Activated T-cell treated with anti-CD3 and anti-CD28 coated beads for 24 hours (primary cell): ENCODE results near the gene BAHCC1.
"Not testable (repeated sequence)": the region's sequence is repeated elsewhere in the genome, so short reads cannot be mapped to it uniquely, and the experiment has no call there.

ENCODE experiments used
- DNase-seq: peaks from one replicate; pipeline ENCODE4 v3.0.0-alpha.2; 2020; ENCODE audit warnings: low read depth

The BAHCC1 gene

DNA sequence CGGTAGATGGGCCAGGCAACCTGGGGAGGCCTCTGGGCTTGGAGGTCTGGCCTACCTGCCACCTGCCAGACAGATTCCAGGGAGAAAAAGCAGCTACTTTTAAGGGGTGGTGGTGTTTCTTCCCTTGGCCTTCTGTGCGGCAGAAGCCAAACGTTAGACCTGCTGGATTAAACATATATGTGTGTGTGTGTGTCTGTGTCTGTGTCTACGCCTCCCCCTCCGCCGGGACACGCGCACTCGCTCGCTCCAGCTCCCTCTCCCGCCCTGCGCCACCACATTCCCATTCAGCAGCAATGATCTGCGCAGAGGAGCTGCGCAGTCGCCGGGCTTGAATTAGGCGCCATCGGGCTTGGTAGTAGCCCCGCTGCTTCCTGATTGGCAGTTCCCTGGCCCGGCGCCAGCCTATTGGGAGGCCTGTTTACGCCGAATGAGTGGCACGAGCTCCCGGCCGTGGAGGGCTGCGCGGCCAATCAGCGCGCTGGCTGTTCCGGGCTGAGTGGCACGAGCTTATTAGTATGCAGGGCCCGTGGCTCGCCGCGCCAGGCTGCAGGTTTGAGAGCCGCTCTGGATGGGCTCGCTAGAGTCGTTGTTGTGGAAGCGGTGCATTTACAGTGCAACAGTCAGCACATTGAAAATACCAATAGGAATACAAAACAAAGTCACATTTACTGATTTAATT, at the start of gene BAHCC1:
TSS of gene BAHCC1 (plus strand) at position 537 of the 679 bp plus-strand sequence. CDS start 4,283 bp downstream, outside the sequence.
- DNase-seq = peak; percentile 84

- DNase-seq = peak; percentile 90
These were observed 49.0 kb upstream of the BAHCC1 start for GRCh38 chr17:81346090-81346907.

DNA sequence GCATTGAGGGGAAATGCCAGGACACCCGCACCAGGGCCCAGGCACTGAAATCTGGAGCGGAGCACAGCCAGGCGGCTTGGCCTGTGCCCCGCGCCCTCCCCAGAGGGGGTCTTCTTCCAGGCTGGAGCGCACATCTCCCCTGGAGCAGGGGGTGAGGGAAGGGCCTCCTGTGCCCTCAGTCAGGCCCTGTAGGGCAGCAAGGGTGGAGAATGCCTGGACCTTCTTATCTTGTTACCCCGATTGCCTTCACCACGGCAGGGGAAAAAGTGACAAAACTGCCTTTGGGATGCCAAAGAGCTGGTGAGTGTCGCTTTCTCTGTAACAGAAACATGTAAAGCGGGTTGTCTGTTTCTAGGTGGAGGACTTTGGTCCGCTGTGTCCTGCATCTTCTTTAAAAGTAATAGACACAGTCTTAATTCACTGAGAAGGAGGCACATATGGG, 48.3 kb upstream of the BAHCC1 start:
- no peak for DNase-seq

DNA sequence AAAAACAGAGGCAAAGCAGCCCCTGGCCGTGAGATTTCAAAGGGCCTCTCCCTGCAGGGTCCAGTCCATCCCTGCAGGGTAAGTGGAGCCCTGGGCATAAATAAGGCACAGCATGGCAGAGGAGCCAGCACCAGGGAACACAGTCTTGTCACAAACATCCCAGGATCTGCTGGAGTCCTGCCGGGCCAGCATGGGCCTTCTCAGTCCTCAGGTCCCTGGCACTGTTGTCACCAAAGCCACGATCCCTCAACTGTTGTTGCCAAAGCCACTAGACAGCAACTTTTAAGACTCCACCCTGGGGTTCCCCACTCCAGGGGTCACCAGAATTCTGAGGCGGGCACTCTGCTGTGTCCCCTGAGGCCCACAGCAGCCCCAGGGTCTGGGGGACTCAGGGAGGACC, 47.8 kb upstream of the BAHCC1 start:
- no peak for DNase-seq

GRCh38 chr17:81348097-81349055, 46.9 kb upstream of the BAHCC1 start:
- DNase-seq = no peak

DNA sequence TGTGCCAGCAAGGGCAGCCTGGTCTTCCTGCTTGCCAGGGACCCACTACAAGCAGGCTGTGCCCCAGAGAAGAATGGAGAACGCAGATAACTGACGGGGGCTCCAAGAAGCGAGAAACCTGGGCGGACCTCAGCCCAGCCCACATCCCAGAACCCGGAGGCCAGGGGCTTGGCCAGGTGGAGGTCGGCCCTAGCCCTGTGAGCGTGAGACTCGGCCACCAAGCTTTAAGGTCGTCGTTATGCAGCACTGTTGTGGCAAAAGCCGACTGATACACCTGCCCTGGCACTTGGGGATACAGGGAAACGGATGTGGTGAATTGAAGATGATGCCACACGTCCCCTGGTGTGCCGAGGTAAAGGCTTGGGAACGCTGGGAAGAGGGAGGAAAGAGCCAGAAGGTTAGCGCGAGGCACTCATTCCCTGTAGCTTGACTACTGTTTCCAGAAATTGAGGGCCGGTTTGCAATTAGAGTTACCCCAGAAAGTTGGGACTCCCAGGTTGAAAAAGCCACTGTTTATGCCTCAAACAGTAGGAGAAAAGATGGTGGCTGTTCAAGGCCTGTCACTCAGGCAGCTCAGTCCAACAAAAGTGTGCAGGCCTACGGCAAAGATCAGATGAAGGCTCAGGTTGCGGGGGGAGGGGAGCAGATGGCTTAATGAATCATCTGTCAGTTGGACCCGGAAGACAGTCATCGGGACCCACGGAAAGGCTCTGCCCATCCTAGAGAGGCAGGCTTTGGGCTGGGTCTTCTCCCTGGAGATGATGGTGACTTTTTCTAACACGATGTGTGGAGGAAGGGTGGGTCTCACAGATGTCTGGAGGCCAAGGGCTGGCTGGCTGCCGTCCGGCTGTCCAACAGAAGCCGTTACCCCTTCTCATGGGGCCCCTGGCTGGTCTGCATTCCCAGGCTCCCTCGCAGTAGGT, 45.6 kb upstream of the BAHCC1 start:
- DNase-seq = no peak

DNA sequence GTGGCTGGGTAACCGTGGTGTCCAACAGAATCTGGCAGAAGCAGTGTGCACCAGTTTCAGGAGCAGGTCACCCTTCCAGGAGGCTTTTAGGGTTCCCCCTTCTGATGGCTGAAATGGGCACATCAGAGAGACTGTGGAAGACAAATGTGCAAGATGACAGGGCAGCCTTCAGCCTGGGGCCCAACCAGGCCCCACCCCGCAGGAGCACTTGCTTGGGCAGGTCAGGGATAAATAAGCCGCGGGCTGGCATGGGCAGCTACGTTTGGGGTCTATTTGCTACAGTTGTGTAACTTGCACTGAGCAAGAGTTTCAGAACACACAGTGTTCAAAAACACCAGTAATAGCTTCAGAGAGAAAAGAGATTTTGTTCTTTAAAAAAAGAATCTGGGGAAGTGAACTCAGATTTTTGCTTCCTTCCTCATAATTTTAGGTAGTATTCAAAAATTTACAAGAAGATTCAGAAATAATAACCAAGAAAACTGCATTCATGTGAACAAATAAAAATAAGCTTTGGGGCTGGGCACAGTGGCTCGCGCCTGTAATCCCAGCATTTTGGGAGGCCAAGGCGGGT, 44.9 kb upstream of the BAHCC1 start:
- no peak for DNase-seq

DNA sequence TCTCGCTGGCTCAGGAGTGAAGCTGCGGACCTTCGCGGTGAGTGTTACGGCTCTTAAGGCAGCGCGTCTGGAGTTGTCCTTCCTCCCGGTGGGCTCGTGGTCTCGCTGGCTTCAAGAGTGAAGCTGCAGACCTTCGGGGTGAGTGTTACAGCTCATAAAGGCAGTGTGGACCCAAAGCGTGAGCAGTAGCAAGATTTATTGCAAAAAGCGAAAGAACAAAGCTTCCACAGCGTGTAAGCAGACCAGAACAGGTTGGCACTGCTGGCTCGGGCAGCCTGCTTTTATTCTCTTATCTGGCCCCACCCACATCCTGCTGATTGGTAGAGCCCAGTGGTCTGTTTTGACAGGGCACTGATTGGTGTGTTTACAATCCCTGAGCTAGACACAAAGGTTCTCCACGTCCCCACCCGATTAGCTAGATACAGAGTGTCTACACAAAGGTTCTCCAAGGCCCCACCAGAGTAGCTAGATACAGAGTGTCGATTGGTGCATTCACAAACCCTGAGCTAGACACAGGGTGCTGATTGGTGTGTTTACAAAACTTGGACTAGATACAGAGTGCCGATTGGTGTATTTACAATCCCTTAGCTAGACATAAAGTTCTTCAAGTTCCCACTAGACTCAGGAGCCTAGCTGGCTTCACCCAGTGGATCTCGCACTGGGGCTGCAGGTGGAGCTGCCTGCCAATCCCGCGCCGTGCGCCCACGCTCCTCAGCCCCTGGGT, 43.8 kb upstream of the BAHCC1 start:
- DNase-seq = not testable (repeated sequence)

GRCh38 chr17:81352056-81352455, 43.2 kb upstream of the BAHCC1 start:
- DNase-seq = not testable (repeated sequence)

DNA sequence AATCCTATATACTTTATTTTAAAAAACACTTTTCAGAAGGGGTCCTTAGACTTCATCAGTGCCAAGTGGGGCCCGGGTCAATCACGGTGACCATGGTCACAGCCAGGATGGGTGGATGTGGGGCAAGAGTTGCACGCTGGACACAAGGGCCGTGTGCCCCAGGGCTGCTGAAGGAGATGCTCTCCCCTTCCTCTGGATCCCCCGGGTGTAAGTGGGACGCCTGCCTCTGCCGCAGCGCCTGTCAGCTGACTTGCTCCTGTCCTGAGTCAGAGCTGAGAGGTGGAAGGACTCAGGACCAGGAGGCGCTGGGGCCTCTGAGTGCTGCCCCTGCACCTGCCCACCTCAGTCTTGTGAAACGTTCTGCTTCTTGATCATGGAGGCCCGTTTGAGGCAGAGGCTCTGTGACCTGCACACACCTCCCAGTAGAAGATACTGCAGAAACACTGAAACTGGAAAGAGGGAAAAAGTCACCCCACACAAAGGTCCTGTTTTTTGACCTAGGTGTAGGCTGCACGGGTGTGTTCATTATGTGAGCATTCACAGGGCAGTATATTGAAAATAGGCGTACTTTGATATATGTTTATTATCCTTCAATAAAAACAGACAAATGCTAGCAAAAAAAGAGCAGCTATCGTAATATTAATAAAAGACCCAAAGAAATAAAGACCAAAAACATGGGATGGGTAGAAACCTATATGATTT, 40.9 kb upstream of the BAHCC1 start:
- DNase-seq = no peak

DNA sequence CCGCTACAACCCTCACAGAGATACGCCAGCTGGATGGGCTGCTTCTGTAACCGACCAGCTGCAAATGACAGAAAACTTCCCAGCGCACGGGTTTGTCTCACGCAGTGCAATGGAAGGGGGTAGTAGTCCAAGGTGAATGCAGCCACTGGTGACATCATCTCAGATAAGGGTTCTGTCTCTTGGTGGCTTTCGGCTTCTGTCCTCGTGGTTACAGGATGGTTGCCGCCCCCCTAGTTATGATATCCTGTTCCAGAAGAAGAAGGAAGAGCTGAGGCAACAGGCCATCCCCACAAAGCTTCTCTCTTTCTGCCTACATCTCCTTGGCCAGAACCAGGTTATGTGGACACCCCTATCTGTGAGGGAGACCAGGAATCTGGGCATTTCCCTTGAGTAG, 40.3 kb upstream of the BAHCC1 start:
- DNase-seq = no peak

- DNase-seq = no peak
These were observed 36.0 kb upstream of the BAHCC1 start for GRCh38 chr17:81359218-81359617.

- not testable (repeated sequence) for DNase-seq
These were observed 33.3 kb upstream of the BAHCC1 start for GRCh38 chr17:81362001-81362400.

GRCh38 chr17:81364278-81365147, 30.7 kb upstream of the BAHCC1 start:
- DNase-seq = no peak

DNA sequence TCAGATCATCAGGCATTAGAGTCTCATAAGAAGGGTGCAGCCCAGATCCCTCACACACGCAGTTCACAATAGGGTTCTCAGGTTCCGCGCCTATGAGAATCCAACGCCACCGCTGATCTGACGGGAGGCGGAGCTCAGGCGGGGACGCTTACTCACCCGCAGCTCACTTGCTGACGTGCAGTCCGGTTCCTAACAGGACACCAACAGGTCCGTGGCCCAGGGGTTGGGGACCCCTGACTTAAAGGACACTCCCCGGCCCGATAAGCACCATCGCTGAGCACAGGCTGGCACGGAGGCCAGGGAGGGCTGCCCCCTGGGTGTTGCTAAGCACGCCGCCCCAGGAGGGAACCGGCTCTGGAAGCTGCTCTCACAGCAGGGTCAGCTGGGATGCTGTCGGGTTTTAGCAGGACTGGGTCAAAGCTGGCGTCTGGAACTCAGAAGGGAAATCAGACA, 30.1 kb upstream of the BAHCC1 start:
- no peak for DNase-seq

DNA sequence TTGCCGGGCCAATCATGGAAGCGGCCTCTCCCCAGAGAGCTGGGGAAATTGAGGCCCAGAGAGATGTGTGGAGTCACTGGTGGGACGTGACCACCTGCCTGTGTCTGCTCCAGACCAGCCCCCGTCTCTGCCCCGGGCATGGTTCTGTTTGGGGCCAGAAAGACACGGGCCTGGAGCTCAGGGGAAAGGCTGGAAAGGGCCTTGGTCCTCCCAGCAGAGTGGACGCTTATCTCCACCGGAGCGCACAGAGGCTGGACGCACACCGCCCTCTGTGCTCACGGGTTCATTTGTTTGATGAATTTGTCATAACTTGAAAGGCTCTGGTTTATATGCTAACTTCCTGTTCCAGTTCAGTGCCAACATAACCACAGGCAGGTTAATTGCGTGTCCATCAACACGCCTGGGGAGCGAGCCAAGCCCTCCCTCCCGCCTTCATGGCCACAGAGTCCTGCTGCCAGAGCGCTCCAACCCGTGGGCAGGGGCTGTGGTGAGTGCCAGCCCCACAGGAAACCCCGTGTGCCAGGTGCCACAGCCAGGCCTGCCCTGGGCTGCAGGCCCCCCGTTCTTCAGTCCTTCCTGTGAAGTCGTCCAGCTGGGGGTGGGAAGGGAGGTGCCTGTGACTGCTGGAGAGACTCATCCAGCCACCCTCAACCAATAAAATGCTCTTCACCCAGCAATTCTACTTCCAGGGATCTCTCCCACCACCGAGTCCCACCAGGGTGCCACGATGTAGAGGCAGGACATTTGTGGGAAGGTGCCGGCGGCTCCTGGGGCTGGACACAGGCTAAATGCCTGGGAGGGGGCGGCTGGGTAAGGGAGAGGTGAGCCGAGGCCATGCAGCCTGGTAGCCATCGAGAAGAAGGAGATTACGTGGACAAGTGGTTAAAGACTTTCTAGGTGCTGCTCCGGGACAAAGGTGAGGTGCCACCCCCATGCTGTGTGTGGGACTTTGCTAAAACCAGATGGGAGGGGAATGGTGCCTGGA, 29.4 kb upstream of the BAHCC1 start:
- no peak for DNase-seq

- no peak for DNase-seq
These were observed 28.6 kb upstream of the BAHCC1 start for GRCh38 chr17:81366648-81367047.
